Breast epithelium (tissue), 4 donors: ENCODE measurements around the gene C1QTNF3. TPM values are rescaled to one million over a fixed set of nuclear protein-coding genes. Genes with fewer than 3 reads are reported as not detected.
"Not testable (repeated sequence)": the region's sequence is repeated elsewhere in the genome, so short reads cannot be mapped to it uniquely, and the experiment has no call there.

Source experiments
- DNase-seq, 2 donors: peaks; one replicate each; pipeline ENCODE4 v3.0.0-alpha.2; 2019; ENCODE audit warnings: low spot score in 2 of 2
- H3K27ac ChIP-seq, 2 donors: fragments of 200-600 bp; sonication (generic) in 1 of 2; one replicate each; pipeline ENCODE4 v1.5.1; 2016 to 2019; ENCODE audit warnings: mild to moderate bottlenecking in 1 of 2
- H3K27me3 ChIP-seq, 2 donors: fragments of 200-600 bp; sonication (generic) in 1 of 2; one replicate each; pipeline versions ENCODE4 v1.5.1 to v1.6.0; 2017 to 2019; ENCODE audit warnings: control low read depth in 1 of 2, mild to moderate bottlenecking in 1 of 2
- H3K36me3 ChIP-seq: fragments of 200-600 bp; one replicate; pipeline ENCODE4 v1.5.1; 2019
- H3K4me1 ChIP-seq, 2 donors: fragments of 200-600 bp; sonication (generic); one replicate each; pipeline ENCODE4 v1.5.1; 2016 to 2019; ENCODE audit warnings: control low read depth in 1 of 2
- H3K4me3 ChIP-seq, 3 donors: fragments of 200-600 bp; sonication (generic); 1 replicate in 2 of 3; 2 replicates in 1 of 3; pipeline ENCODE4 v1.5.1; 2016 to 2019; ENCODE audit warnings: mild to moderate bottlenecking in 3 of 3, moderate library complexity in 2 of 3
- H3K9me3 ChIP-seq, 2 donors: fragments of 200-600 bp; sonication (generic) in 1 of 2; one replicate each; pipeline ENCODE4 v1.5.1; 2016 to 2019; ENCODE audit warnings: control low read depth in 1 of 2
- POLR2A ChIP-seq: fragments of 450-650 bp; IDR thresholded peaks from one replicate; pipeline ENCODE4 v1.6.1; 2016; ENCODE audit warnings: antibody characterized with exemption, mild to moderate bottlenecking, moderate library complexity
- POLR2AphosphoS5 ChIP-seq, 3 donors: sonication (generic); formaldehyde crosslinking; IDR thresholded peaks; one replicate each; pipeline ENCODE4 v1.6.1; 2017; ENCODE audit warnings: antibody characterized with exemption in 3 of 3
- intact Hi-C: fragments of 100-400 bp; cut with DNase I; formaldehyde crosslinking; loops from one replicate; pipeline ENCODE4 v1.15.1; 2023; ENCODE audit warnings: low total_unique reads
- total RNA-seq, 3 donors: library from RNA; depleted of rRNA; stranded (reverse); fragments of >200 nt; gene quantifications; one replicate each; pipeline ENCODE4 v1.1.0, GENCODE V29; 2016
- TF ChIP-seq, protein P1 (sequence below), 3 donors: fragments of 450-650 bp; IDR thresholded peaks; one replicate each; pipeline ENCODE4 v1.5.1; 2016 to 2017; ENCODE audit warnings: antibody characterized with exemption in 3 of 3, mild to moderate bottlenecking in 3 of 3, moderate library complexity in 3 of 3

The C1QTNF3 gene
- total RNA-seq, 3 donors from 2014 or later: 4.0 to 28.8 (median 22.2) TPM

GRCh38 chr5:34031966-34032365 is 11.0 kb downstream of the C1QTNF3 start:
- TF ChIP-seq POLR2A: no peak
- TF ChIP-seq, protein P1, sequence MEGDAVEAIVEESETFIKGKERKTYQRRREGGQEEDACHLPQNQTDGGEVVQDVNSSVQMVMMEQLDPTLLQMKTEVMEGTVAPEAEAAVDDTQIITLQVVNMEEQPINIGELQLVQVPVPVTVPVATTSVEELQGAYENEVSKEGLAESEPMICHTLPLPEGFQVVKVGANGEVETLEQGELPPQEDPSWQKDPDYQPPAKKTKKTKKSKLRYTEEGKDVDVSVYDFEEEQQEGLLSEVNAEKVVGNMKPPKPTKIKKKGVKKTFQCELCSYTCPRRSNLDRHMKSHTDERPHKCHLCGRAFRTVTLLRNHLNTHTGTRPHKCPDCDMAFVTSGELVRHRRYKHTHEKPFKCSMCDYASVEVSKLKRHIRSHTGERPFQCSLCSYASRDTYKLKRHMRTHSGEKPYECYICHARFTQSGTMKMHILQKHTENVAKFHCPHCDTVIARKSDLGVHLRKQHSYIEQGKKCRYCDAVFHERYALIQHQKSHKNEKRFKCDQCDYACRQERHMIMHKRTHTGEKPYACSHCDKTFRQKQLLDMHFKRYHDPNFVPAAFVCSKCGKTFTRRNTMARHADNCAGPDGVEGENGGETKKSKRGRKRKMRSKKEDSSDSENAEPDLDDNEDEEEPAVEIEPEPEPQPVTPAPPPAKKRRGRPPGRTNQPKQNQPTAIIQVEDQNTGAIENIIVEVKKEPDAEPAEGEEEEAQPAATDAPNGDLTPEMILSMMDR (IDR thresholded peaks at IDR 0.05): no peak
- Histone ChIP-seq H3K9me3 (no peaks in the 10 kb centered on the region), H3K4me3 (no peak overlapping the region), H3K36me3 (no peaks in the 10 kb centered on the region), H3K4me1 (no peaks in the 10 kb centered on the region), H3K27ac (no peak overlapping the region), H3K27me3 (no peaks in the 10 kb centered on the region)
- intact Hi-C loops: no loop called here
- DNase-seq: no peak

- H3K4me1 ChIP-seq: no peaks in the 10 kb centered on the region
- DNase-seq: no peak
- no peak overlapping the region for H3K4me3 ChIP-seq
- no peak overlapping the region for H3K27ac ChIP-seq
- no peak for TF ChIP-seq POLR2A
- TF ChIP-seq, protein P1 (IDR thresholded peaks at IDR 0.05): no peak
- no peak for TF ChIP-seq POLR2AphosphoS5 (IDR thresholded peaks at IDR 0.05)
- no peaks in the 10 kb centered on the region for H3K36me3 ChIP-seq
- H3K9me3 ChIP-seq: no peaks in the 10 kb centered on the region
- H3K27me3 ChIP-seq: no peaks in the 10 kb centered on the region
- intact Hi-C loops: no loop called here
These were observed 11.9 kb downstream of the C1QTNF3 start for GRCh38 chr5:34031117-34031516.

GRCh38 chr5:34030585-34030984 is 12.4 kb downstream of the C1QTNF3 start:
- H3K27ac ChIP-seq, H3K4me3 ChIP-seq, intact Hi-C loops, DNase-seq, H3K27me3 ChIP-seq, H3K36me3 ChIP-seq, H3K4me1 ChIP-seq, H3K9me3 ChIP-seq: not testable (repeated sequence)

GRCh38 chr5:34030048-34030447 is 13.0 kb downstream of the C1QTNF3 start:
- DNase-seq: no peak
- H3K4me3 ChIP-seq: no peak overlapping the region
- no peaks in the 10 kb centered on the region for H3K36me3 ChIP-seq
- H3K27ac ChIP-seq: no peak overlapping the region
- no peaks in the 10 kb centered on the region for H3K9me3 ChIP-seq
- TF ChIP-seq, protein P1 (IDR thresholded peaks at IDR 0.05): no peak
- TF ChIP-seq POLR2A (no peak), POLR2AphosphoS5 (IDR thresholded peaks at IDR 0.05) (no peak)
- no peaks in the 10 kb centered on the region for H3K4me1 ChIP-seq
- no peaks in the 10 kb centered on the region for H3K27me3 ChIP-seq
- intact Hi-C loops: no loop called here

DNA sequence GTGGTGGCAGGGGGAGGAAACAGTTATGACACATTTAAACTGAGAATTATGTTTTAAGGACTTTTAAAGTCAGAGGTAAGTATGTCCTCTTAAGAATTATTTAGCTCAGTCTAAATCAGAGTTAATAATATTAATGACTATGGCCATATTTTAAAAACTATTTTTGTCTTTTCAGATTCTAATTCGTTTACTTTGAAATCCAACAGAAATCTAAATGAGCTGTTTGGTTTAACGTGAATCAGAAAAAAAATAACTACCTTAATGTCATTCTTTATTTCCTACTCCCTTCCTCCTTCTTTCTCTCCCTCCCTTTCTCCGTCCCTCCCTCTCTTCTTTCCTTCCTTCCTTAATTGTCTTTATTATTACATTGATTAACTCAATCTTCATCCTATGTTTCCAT is 14.7 kb downstream of the C1QTNF3 start:
- no peaks in the 10 kb centered on the region for H3K27me3 ChIP-seq
- intact Hi-C loops: no loop called here
- H3K4me1 ChIP-seq: no peaks in the 10 kb centered on the region
- no peak overlapping the region for H3K4me3 ChIP-seq
- TF ChIP-seq POLR2AphosphoS5 (IDR thresholded peaks at IDR 0.05) (no peak), POLR2A (no peak)
- TF ChIP-seq, protein P1 (IDR thresholded peaks at IDR 0.05): no peak
- no peaks in the 10 kb centered on the region for H3K36me3 ChIP-seq
- no peak for DNase-seq
- H3K9me3 ChIP-seq: no peaks in the 10 kb centered on the region
- H3K27ac ChIP-seq: no peak overlapping the region

DNA sequence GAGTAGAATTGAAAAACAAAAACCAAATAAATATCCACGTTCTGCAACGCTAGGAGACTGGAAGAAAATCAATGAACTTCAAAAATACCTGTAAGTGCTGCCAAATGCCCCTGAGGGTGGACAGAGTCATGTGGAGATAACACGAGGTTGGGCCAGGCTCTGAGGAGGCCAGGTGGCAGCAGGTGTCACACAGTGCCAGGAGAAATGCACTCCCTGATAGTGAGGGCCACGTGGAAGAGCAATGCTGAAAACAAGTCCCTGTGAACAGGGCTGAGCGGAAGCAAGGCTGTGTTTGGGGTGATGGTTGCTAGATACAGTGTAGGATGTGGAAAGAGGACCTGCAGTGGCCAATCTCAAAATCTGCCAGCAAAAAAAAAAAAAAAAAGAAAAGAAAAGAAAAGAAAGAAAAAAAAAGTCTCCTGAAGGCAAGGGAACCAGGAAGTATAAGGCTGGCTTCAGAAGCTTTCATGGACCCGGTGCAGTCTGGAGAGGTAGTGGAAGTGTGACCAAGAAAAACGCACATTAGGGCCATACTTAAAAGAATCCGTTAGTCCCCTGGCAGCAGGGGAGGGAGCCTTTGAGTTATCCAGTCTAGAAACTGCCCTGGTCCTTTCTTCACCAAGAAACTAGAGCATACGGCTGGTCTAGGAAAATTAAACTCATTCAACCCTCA is 16.8 kb downstream of the C1QTNF3 start:
- intact Hi-C loops: no loop called here
- Histone ChIP-seq H3K36me3 (no peaks in the 10 kb centered on the region), H3K4me1 (no peaks in the 10 kb centered on the region), H3K4me3 (no peak overlapping the region), H3K27me3 (no peaks in the 10 kb centered on the region), H3K9me3 (no peaks in the 10 kb centered on the region), H3K27ac (no peak overlapping the region)
- DNase-seq: no peak
- TF ChIP-seq POLR2AphosphoS5 (IDR thresholded peaks at IDR 0.05) (no peak), POLR2A (no peak)
- TF ChIP-seq, protein P1 (IDR thresholded peaks at IDR 0.05): no peak
